Measurements from ENCODE around the gene SOX18. TPM values are rescaled to one million over a fixed set of nuclear protein-coding genes. Genes with fewer than 3 reads are reported as not detected.

SOX18 gene
- total RNA-seq, 1 donor from 2014 or later: 0.84 TPM

- H3K27me3 Mint-ChIP-seq: no peaks in the 10 kb centered on the region
- no peak for DNase-seq
- H3K36me3 Mint-ChIP-seq (ENCODE audit: low read depth): peaks cover 13% of the 10 kb centered on the region
- peaks cover 40% of the 10 kb centered on the region for H3K4me1 Mint-ChIP-seq
- H3K27ac Mint-ChIP-seq: peak overlapping the region; percentile 15
- no peaks in the 10 kb centered on the region for H3K9me3 Mint-ChIP-seq
- H3K4me3 Mint-ChIP-seq: peak overlapping the region; percentile 34
- intact Hi-C loops (cut with micrococcal nuclease): loop anchor here (10.0 kb wide), 2 partner anchors 204 to 444 kb away; partner anchors contain the start of genes ABHD16B, GMEB2 and TPD52L2
Measured at GRCh38 chr20:64068386-64069208, 19.2 kb upstream of the SOX18 start.

- peaks cover 41% of the 10 kb centered on the region for H3K4me1 Mint-ChIP-seq
- peak overlapping the region; percentile 76 for H3K4me3 Mint-ChIP-seq
- intact Hi-C loops (cut with micrococcal nuclease): loop anchor here (10.0 kb wide), 2 partner anchors 203 to 443 kb away; partner anchors contain the start of genes ABHD16B, GMEB2 and TPD52L2
- H3K9me3 Mint-ChIP-seq: no peaks in the 10 kb centered on the region
- DNase-seq: no peak
- H3K27me3 Mint-ChIP-seq: no peaks in the 10 kb centered on the region
- peak overlapping the region; percentile 41 for H3K27ac Mint-ChIP-seq
- H3K36me3 Mint-ChIP-seq (ENCODE audit: low read depth): peaks cover 11% of the 10 kb centered on the region
Measured at GRCh38 chr20:64067733-64068307, 18.4 kb upstream of the SOX18 start.

- Mint-ChIP-seq H3K27me3 (no peaks in the 10 kb centered on the region), H3K27ac (peak overlapping the region; percentile 88), H3K9me3 (no peaks in the 10 kb centered on the region), H3K36me3 (ENCODE audit: low read depth) (peaks cover 6% of the 10 kb centered on the region), H3K4me3 (peak overlapping the region; percentile 76), H3K4me1 (peaks cover 45% of the 10 kb centered on the region)
- intact Hi-C loops (cut with micrococcal nuclease): loop anchor here (10.0 kb wide), 2 partner anchors 202 to 442 kb away; partner anchors contain the start of genes ABHD16B, GMEB2 and TPD52L2
- no peak for DNase-seq
Measured at GRCh38 chr20:64067005-64067632, 17.7 kb upstream of the SOX18 start.

GRCh38 chr20:64065974-64066343, 16.5 kb upstream of the SOX18 start:
- intact Hi-C loops (cut with micrococcal nuclease): loop anchor here (1.0 to 10.0 kb wide), 3 partner anchors 13 to 441 kb away; partner anchors contain the start of genes ABHD16B, GMEB2, RGS19 and TPD52L2
- peaks cover 47% of the 10 kb centered on the region for H3K4me1 Mint-ChIP-seq
- peak; percentile 93 for DNase-seq
- no peaks in the 10 kb centered on the region for H3K27me3 Mint-ChIP-seq
- H3K9me3 Mint-ChIP-seq: no peaks in the 10 kb centered on the region
- peaks cover 5% of the 10 kb centered on the region for H3K36me3 Mint-ChIP-seq (ENCODE audit: low read depth)
- H3K4me3 Mint-ChIP-seq: peak overlapping the region; percentile 76
- H3K27ac Mint-ChIP-seq: peak overlapping the region; percentile 88

GRCh38 chr20:64065062-64065973, 15.9 kb upstream of the SOX18 start:
- H3K9me3 Mint-ChIP-seq: no peaks in the 10 kb centered on the region
- H3K4me3 Mint-ChIP-seq: peak overlapping the region; percentile 76
- H3K27me3 Mint-ChIP-seq: no peaks in the 10 kb centered on the region
- DNase-seq: peak; percentile 76
- intact Hi-C loops (cut with micrococcal nuclease): loop anchor here (10.0 kb wide), 2 partner anchors 201 to 441 kb away; partner anchors contain the start of genes ABHD16B, GMEB2 and TPD52L2
- H3K27ac Mint-ChIP-seq: peak overlapping the region; percentile 88
- H3K4me1 Mint-ChIP-seq: peaks cover 47% of the 10 kb centered on the region
- H3K36me3 Mint-ChIP-seq (ENCODE audit: low read depth): peaks cover 5% of the 10 kb centered on the region

GRCh38 chr20:64064145-64064698, 14.8 kb upstream of the SOX18 start:
- H3K27me3 Mint-ChIP-seq: no peaks in the 10 kb centered on the region
- peaks cover 5% of the 10 kb centered on the region for H3K36me3 Mint-ChIP-seq (ENCODE audit: low read depth)
- peaks cover 47% of the 10 kb centered on the region for H3K4me1 Mint-ChIP-seq
- peak overlapping the region; percentile 91 for H3K27ac Mint-ChIP-seq
- DNase-seq: no peak
- intact Hi-C loops (cut with micrococcal nuclease): loop anchor here (5.0 to 10.0 kb wide), 4 partner anchors 199 to 527 kb away; partner anchors contain the start of genes ABHD16B, ARFRP1, GMEB2 and PTK6
- no peaks in the 10 kb centered on the region for H3K9me3 Mint-ChIP-seq
- H3K4me3 Mint-ChIP-seq: peak overlapping the region; percentile 95

- Mint-ChIP-seq H3K27ac (peak overlapping the region; percentile 91), H3K4me1 (peaks cover 50% of the 10 kb centered on the region), H3K9me3 (no peaks in the 10 kb centered on the region), H3K27me3 (no peaks in the 10 kb centered on the region), H3K4me3 (peak overlapping the region; percentile 95), H3K36me3 (ENCODE audit: low read depth) (peaks cover 5% of the 10 kb centered on the region)
- intact Hi-C loops (cut with micrococcal nuclease): loop anchor here (1.0 to 10.0 kb wide), 7 partner anchors 19 to 526 kb away; partner anchors contain the start of genes ABHD16B, ARFRP1, GMEB2 and PTK6
- peak; percentile 81 for DNase-seq
Measured at GRCh38 chr20:64063389-64064144, 14.1 kb upstream of the SOX18 start.

GRCh38 chr20:64062596-64063388, 13.4 kb upstream of the SOX18 start, which contains the start of gene TCEA2:
Gene TCEA2, plus strand, starts transcription at chr20:64063198. Its CDS starts 115 bp downstream, at chr20:64063313.
- Mint-ChIP-seq H3K36me3 (ENCODE audit: low read depth) (peaks cover 5% of the 10 kb centered on the region), H3K27ac (peak within 1 kb of the TSS; percentile 91), H3K4me3 (peak within 1 kb of the TSS; percentile 95), H3K27me3 (no peaks in the 10 kb centered on the region), H3K4me1 (peaks cover 54% of the 10 kb centered on the region), H3K9me3 (no peaks in the 10 kb centered on the region)
- intact Hi-C loops (cut with micrococcal nuclease): loop anchor here (1.0 to 10.0 kb wide), 7 partner anchors 20 to 525 kb away; partner anchors contain the start of genes ABHD16B, ARFRP1, GMEB2 and PTK6
- DNase-seq: peak; percentile 99

- Mint-ChIP-seq H3K27me3 (no peaks in the 10 kb centered on the region), H3K9me3 (no peaks in the 10 kb centered on the region), H3K27ac (no peak overlapping the region), H3K36me3 (ENCODE audit: low read depth) (peaks cover 5% of the 10 kb centered on the region), H3K4me1 (peaks cover 52% of the 10 kb centered on the region), H3K4me3 (peak overlapping the region; percentile 95)
- intact Hi-C loops (cut with micrococcal nuclease): loop anchor here (2.0 to 10.0 kb wide), 5 partner anchors 21 to 525 kb away; partner anchors contain the start of genes ABHD16B, ARFRP1, GMEB2 and PTK6
- DNase-seq: no peak
Measured at GRCh38 chr20:64062276-64062595, 12.8 kb upstream of the SOX18 start.

GRCh38 chr20:64058536-64058935, 9.1 kb upstream of the SOX18 start:
- intact Hi-C loops (cut with micrococcal nuclease): no loop called here
- H3K9me3 Mint-ChIP-seq: no peaks in the 10 kb centered on the region
- peak overlapping the region; percentile 69 for H3K27ac Mint-ChIP-seq
- H3K27me3 Mint-ChIP-seq: no peaks in the 10 kb centered on the region
- H3K36me3 Mint-ChIP-seq (ENCODE audit: low read depth): no peaks in the 10 kb centered on the region
- H3K4me1 Mint-ChIP-seq: peaks cover 31% of the 10 kb centered on the region
- peak overlapping the region; percentile 80 for H3K4me3 Mint-ChIP-seq
- DNase-seq: no peak

Data from activated CD4-positive, alpha-beta T cell treated with anti-CD3 and anti-CD28 coated beads, Interleukin-2, amount 10 ng/mL, durations not matched to agents 24 days and 14 days (primary cell).